Measurements from ENCODE around the gene MCEMP1. TPM values are rescaled to one million over a fixed set of nuclear protein-coding genes. Genes with fewer than 3 reads are reported as not detected.

The MCEMP1 gene
- total RNA-seq, 4 donors from 2014 or later: 0.67 TPM; not detected in 3

- Histone ChIP-seq H3K9me3 (no peaks in the 10 kb centered on the region), H3K4me1 (no peaks in the 10 kb centered on the region), H3K4me3 (no peak overlapping the region), H3K36me3 (no peaks in the 10 kb centered on the region), H3K27me3 (no peaks in the 10 kb centered on the region), H3K27ac (no peak overlapping the region)
- TF ChIP-seq CTCF (IDR thresholded peaks at IDR 0.05) (no peak), POLR2A (IDR thresholded peaks at IDR 0.05) (no peak)
- intact Hi-C loops (cut with DNase I; ENCODE audit: low total_unique reads): no loop called here
- no peak for DNase-seq
Measured at GRCh38 chr19:7658219-7658686, 18.6 kb upstream of the MCEMP1 start.

GRCh38 chr19:7661744-7662538 lies 14.9 kb upstream of the MCEMP1 start:
- Histone ChIP-seq H3K36me3 (no peaks in the 10 kb centered on the region), H3K4me1 (no peaks in the 10 kb centered on the region), H3K9me3 (no peaks in the 10 kb centered on the region), H3K27ac (no peak overlapping the region), H3K4me3 (no peak overlapping the region), H3K27me3 (no peaks in the 10 kb centered on the region)
- intact Hi-C loops (cut with DNase I; ENCODE audit: low total_unique reads): no loop called here
- TF ChIP-seq CTCF (IDR thresholded peaks at IDR 0.05) (no peak), POLR2A (IDR thresholded peaks at IDR 0.05) (no peak)
- no peak for DNase-seq

GRCh38 chr19:7662657-7663056 lies 14.2 kb upstream of the MCEMP1 start:
- no peak for DNase-seq
- H3K36me3 ChIP-seq: no peaks in the 10 kb centered on the region
- H3K9me3 ChIP-seq: no peaks in the 10 kb centered on the region
- no peak overlapping the region for H3K27ac ChIP-seq
- H3K27me3 ChIP-seq: no peaks in the 10 kb centered on the region
- H3K4me3 ChIP-seq: no peak overlapping the region
- intact Hi-C loops (cut with DNase I; ENCODE audit: low total_unique reads): no loop called here
- H3K4me1 ChIP-seq: no peaks in the 10 kb centered on the region
- TF ChIP-seq POLR2A (IDR thresholded peaks at IDR 0.05) (no peak), CTCF (IDR thresholded peaks at IDR 0.05) (no peak)

DNA sequence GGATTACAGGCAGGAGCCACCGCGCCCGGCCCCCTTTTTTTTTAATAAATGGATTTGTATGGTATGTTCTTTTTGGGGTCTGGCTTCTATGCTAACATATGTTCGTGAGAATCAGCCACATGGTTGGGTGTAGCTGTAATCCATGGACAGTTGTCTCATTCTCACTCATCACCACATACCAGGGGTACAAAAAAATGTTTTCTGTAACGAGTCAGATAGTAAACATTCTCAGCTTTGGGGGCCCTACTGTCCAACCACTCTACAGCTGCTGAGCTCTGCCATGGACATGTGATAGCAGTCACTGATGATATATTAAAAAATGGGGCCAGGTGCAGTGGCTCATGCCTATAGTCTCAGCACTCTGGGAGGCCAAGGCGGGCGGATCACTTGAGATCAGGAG lies 13.2 kb upstream of the MCEMP1 start:
- H3K4me1 ChIP-seq: no peaks in the 10 kb centered on the region
- no peaks in the 10 kb centered on the region for H3K9me3 ChIP-seq
- no peaks in the 10 kb centered on the region for H3K27me3 ChIP-seq
- intact Hi-C loops (cut with DNase I; ENCODE audit: low total_unique reads): no loop called here
- no peak overlapping the region for H3K27ac ChIP-seq
- no peaks in the 10 kb centered on the region for H3K36me3 ChIP-seq
- TF ChIP-seq POLR2A (IDR thresholded peaks at IDR 0.05) (no peak), CTCF (IDR thresholded peaks at IDR 0.05) (no peak)
- no peak overlapping the region for H3K4me3 ChIP-seq
- DNase-seq: no peak

- intact Hi-C loops (cut with DNase I; ENCODE audit: low total_unique reads): no loop called here
- no peak overlapping the region for H3K4me3 ChIP-seq
- DNase-seq: no peak
- no peak overlapping the region for H3K27ac ChIP-seq
- no peak for TF ChIP-seq POLR2A (IDR thresholded peaks at IDR 0.05)
- TF ChIP-seq CTCF (IDR thresholded peaks at IDR 0.05): no peak
- H3K4me1 ChIP-seq: no peaks in the 10 kb centered on the region
- H3K27me3 ChIP-seq: no peaks in the 10 kb centered on the region
- no peaks in the 10 kb centered on the region for H3K36me3 ChIP-seq
- no peaks in the 10 kb centered on the region for H3K9me3 ChIP-seq
Measured at GRCh38 chr19:7665076-7665475, 11.8 kb upstream of the MCEMP1 start.
